H1 (cell line): ENCODE results near the gene FECH.

ENCODE experiments used
- BCL11A ChIP-seq, 2 experiments: IDR thresholded peaks; one replicate each; pipeline ENCODE4 v1.6.1; 2011; ENCODE audit warnings: low read depth in 2 of 2, low read length in 2 of 2, mild to moderate bottlenecking in 2 of 2
- CREB1 ChIP-seq: IDR thresholded peaks from 2 replicates; pipeline ENCODE4 v1.6.1; 2012; ENCODE audit warnings: inconsistent platforms
- EGR1 ChIP-seq: IDR thresholded peaks from 2 replicates; pipeline ENCODE4 v1.6.1; 2011; ENCODE audit warnings: low read depth, low read length, borderline replicate concordance
- EZH2 ChIP-seq: fragments of 200-600 bp; sonication (generic); IDR thresholded peaks from 2 replicates; pipeline ENCODE4 v1.7.1; 2012; ENCODE audit warnings: low read depth, mild to moderate bottlenecking, moderate library complexity, low read length, inconsistent platforms; ENCODE audit not compliant: severe bottlenecking
- NRF1 ChIP-seq: IDR thresholded peaks from 2 replicates; pipeline ENCODE4 v1.6.1; 2011; ENCODE audit warnings: mild to moderate bottlenecking, low read depth, low read length, improper control_type of control experiment
- POLR2AphosphoS5 ChIP-seq: IDR thresholded peaks from 2 replicates; pipeline ENCODE4 v1.6.1; 2011; ENCODE audit warnings: low read depth, low read length
- RXRA ChIP-seq: IDR thresholded peaks from 2 replicates; pipeline ENCODE4 v1.6.1; 2011; ENCODE audit warnings: low read depth, mild to moderate bottlenecking, low read length, moderate library complexity; ENCODE audit not compliant: insufficient read depth
- SIN3A ChIP-seq, 2 experiments: IDR thresholded peaks in 1 of 2; conservative IDR thresholded peaks in 1 of 2; 2 replicates each; pipeline ENCODE4 v1.6.1; 2011 to 2012; ENCODE audit warnings: low read length in 2 of 2, improper control_type of control experiment in 1 of 2, low read depth in 1 of 2, mild to moderate bottlenecking in 1 of 2
- TBP ChIP-seq: IDR thresholded peaks from 2 replicates; pipeline ENCODE4 v1.6.1; 2011; ENCODE audit warnings: low read depth, low read length, improper control_type of control experiment
- TCF12 ChIP-seq: IDR thresholded peaks from 2 replicates; pipeline ENCODE4 v1.6.1; 2011; ENCODE audit warnings: low read depth, mild to moderate bottlenecking, low read length
- TEAD4 ChIP-seq: IDR thresholded peaks from 2 replicates; pipeline ENCODE4 v1.6.1; 2012; ENCODE audit warnings: low read depth, low read length, inconsistent platforms, mixed read lengths
- ZNF274 ChIP-seq: IDR thresholded peaks from 2 replicates; pipeline ENCODE4 v1.7.0; 2012; ENCODE audit warnings: low read length, borderline replicate concordance; ENCODE audit errors: extremely low read depth
- TF ChIP-seq, protein P1 (sequence below), 3 experiments: IDR thresholded peaks; 1 replicate in 2 of 3; 2 replicates in 1 of 3; pipeline versions ENCODE4 v1.5.1 to v1.6.1; 2011; ENCODE audit warnings: low read length in 3 of 3, mild to moderate bottlenecking in 3 of 3, inconsistent platforms in 2 of 3, low read depth in 1 of 3, moderate library complexity in 1 of 3; ENCODE audit not compliant: insufficient read depth in 1 of 3; ENCODE audit errors: control extremely low read depth in 1 of 3
- TF ChIP-seq, protein P2 (sequence below): IDR thresholded peaks from 2 replicates; pipeline ENCODE4 v1.6.1; 2011; ENCODE audit warnings: low read length, improper control_type of control experiment

DNA sequence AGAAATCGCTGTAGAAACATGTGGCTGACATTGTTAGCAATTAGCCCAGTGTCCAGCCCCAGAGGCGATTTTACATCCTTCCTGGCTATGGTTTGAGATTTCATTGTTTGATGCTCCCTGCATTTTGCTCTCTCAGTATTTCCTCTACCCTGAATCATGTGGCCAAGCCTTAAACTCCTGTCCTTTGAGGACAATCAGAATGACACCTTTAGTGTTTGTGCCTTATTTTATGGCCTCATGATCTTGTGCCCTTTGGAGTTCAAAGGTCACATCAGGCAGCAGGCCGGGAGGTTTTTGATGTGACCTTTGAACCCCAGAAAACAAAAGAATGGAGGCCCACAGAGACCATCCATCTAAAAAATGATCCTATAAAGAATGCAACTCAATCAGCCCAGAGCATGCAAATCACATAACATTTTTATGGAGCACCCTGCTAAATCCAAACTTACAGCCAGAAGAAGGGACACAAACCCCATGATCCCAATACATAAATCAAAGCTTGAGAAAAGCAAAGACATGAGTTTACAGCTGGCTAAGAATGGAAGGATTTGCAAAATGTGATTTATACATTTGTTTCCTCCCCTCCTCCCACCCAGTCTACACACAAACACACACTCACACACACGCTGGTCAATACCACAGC lies 52.5 kb downstream of the FECH start:
- TF ChIP-seq, protein P1, sequence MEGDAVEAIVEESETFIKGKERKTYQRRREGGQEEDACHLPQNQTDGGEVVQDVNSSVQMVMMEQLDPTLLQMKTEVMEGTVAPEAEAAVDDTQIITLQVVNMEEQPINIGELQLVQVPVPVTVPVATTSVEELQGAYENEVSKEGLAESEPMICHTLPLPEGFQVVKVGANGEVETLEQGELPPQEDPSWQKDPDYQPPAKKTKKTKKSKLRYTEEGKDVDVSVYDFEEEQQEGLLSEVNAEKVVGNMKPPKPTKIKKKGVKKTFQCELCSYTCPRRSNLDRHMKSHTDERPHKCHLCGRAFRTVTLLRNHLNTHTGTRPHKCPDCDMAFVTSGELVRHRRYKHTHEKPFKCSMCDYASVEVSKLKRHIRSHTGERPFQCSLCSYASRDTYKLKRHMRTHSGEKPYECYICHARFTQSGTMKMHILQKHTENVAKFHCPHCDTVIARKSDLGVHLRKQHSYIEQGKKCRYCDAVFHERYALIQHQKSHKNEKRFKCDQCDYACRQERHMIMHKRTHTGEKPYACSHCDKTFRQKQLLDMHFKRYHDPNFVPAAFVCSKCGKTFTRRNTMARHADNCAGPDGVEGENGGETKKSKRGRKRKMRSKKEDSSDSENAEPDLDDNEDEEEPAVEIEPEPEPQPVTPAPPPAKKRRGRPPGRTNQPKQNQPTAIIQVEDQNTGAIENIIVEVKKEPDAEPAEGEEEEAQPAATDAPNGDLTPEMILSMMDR (IDR thresholded peaks at IDR 0.05; ENCODE audit: control extremely low read depth in 1 of 3, insufficient read depth in 1 of 3, low read depth in 1 of 3, low read length in 3 of 3) = no peak
- TF ChIP-seq CREB1 (no peak), NRF1 (no peak), EGR1 (no peak), ZNF274 (no peak), RXRA (no peak), POLR2AphosphoS5 (no peak), EZH2 (no peak), BCL11A (IDR thresholded peaks at IDR 0.05; ENCODE audit: low read depth in 2 of 2, low read length in 2 of 2) (no peak), TEAD4 (no peak), SIN3A (conservative IDR thresholded peaks at IDR 0.05 in 1 of 2, IDR thresholded peaks at IDR 0.05 in 1 of 2; ENCODE audit: low read depth in 1 of 2, low read length in 2 of 2) (no peak), TBP (no peak), TCF12 (no peak)
- TF ChIP-seq, protein P2, sequence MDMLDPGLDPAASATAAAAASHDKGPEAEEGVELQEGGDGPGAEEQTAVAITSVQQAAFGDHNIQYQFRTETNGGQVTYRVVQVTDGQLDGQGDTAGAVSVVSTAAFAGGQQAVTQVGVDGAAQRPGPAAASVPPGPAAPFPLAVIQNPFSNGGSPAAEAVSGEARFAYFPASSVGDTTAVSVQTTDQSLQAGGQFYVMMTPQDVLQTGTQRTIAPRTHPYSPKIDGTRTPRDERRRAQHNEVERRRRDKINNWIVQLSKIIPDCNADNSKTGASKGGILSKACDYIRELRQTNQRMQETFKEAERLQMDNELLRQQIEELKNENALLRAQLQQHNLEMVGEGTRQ = no peak
